Neural crest cell (in vitro differentiated cells): Measurements from ENCODE around the gene MMP17. TPM values are rescaled to one million over a fixed set of nuclear protein-coding genes. Genes with fewer than 3 reads are reported as not detected.
"Not testable (repeated sequence)": the region's sequence is repeated elsewhere in the genome, so short reads cannot be mapped to it uniquely, and the experiment has no call there.

ENCODE experiments used
- DNase-seq: peaks from one replicate; pipeline ENCODE4 v3.0.0; 2021; ENCODE audit warnings: low read depth, mixed read lengths, low spot score
- H3K27ac Mint-ChIP-seq: one replicate; pipeline ENCODE4 v1.8.0; 2021; ENCODE audit warnings: mild to moderate bottlenecking, mixed read lengths; ENCODE audit not compliant: unreplicated experiment
- H3K27me3 Mint-ChIP-seq: 2 replicates; pipeline ENCODE4 v1.8.0; 2021; ENCODE audit warnings: low read depth, mild to moderate bottlenecking, mixed read lengths
- H3K36me3 Mint-ChIP-seq: 2 replicates; pipeline ENCODE4 v1.8.0; 2021; ENCODE audit warnings: low read depth, mild to moderate bottlenecking, mixed read lengths
- H3K4me1 Mint-ChIP-seq: 2 replicates; pipeline ENCODE4 v1.8.0; 2021; ENCODE audit warnings: mixed read lengths
- H3K4me3 Mint-ChIP-seq: one replicate; pipeline ENCODE4 v1.8.0; 2021; ENCODE audit warnings: mild to moderate bottlenecking, mixed read lengths
- H3K9me3 Mint-ChIP-seq: 2 replicates; pipeline ENCODE4 v1.8.0; 2021; ENCODE audit warnings: mixed read lengths
- CTCF ChIP-seq: fragments of 200-600 bp; sonication (generic); conservative IDR thresholded peaks from 2 replicates; pipeline ENCODE4 v1.5.0; 2021; ENCODE audit warnings: antibody characterized with exemption, mild to moderate bottlenecking
- total RNA-seq: library from RNA; stranded (reverse); gene quantifications from 2 replicates; pipeline ENCODE4 v1.2.1, GENCODE V29; 2021

Gene MMP17
- total RNA-seq, 1 donor from 2014 or later, result 90.9 TPM

GRCh38 chr12:131808744-131809371, 19.3 kb upstream of the MMP17 start:
- Mint-ChIP-seq H3K27ac (no peak overlapping the region), H3K27me3 (no peaks in the 10 kb centered on the region), H3K4me1 (peaks cover 3% of the 10 kb centered on the region), H3K4me3 (no peak overlapping the region), H3K9me3 (peaks cover 3% of the 10 kb centered on the region), H3K36me3 (peaks cover 8% of the 10 kb centered on the region)
- no peak for TF ChIP-seq CTCF
- no peak for DNase-seq

GRCh38 chr12:131809476-131810254, 18.5 kb upstream of the MMP17 start:
- not testable (repeated sequence) for H3K27me3 Mint-ChIP-seq, H3K4me1 Mint-ChIP-seq, H3K4me3 Mint-ChIP-seq, H3K27ac Mint-ChIP-seq, H3K36me3 Mint-ChIP-seq, DNase-seq, H3K9me3 Mint-ChIP-seq

GRCh38 chr12:131810726-131811125, 17.5 kb upstream of the MMP17 start:
- DNase-seq, result no peak
- no peaks in the 10 kb centered on the region for H3K4me1 Mint-ChIP-seq
- peaks cover 5% of the 10 kb centered on the region for H3K36me3 Mint-ChIP-seq
- H3K27ac Mint-ChIP-seq, result no peak overlapping the region
- no peak overlapping the region for H3K4me3 Mint-ChIP-seq
- peaks cover 3% of the 10 kb centered on the region for H3K9me3 Mint-ChIP-seq
- no peaks in the 10 kb centered on the region for H3K27me3 Mint-ChIP-seq
- no peak for TF ChIP-seq CTCF

GRCh38 chr12:131815131-131815530, 13.1 kb upstream of the MMP17 start:
- H3K27ac Mint-ChIP-seq, result no peak overlapping the region
- H3K36me3 Mint-ChIP-seq, result peaks cover 5% of the 10 kb centered on the region
- peaks cover 3% of the 10 kb centered on the region for H3K9me3 Mint-ChIP-seq
- DNase-seq, result no peak
- no peak for TF ChIP-seq CTCF
- no peaks in the 10 kb centered on the region for H3K27me3 Mint-ChIP-seq
- H3K4me3 Mint-ChIP-seq, result no peak overlapping the region
- H3K4me1 Mint-ChIP-seq, result no peaks in the 10 kb centered on the region

- Mint-ChIP-seq H3K27ac (no peak overlapping the region), H3K27me3 (no peaks in the 10 kb centered on the region), H3K36me3 (peaks cover 5% of the 10 kb centered on the region), H3K9me3 (peaks cover 3% of the 10 kb centered on the region), H3K4me1 (no peaks in the 10 kb centered on the region), H3K4me3 (no peak overlapping the region)
- TF ChIP-seq CTCF, result no peak
- no peak for DNase-seq
Measured at GRCh38 chr12:131816495-131816894, 11.7 kb upstream of the MMP17 start.

GRCh38 chr12:131817241-131817640, 11.0 kb upstream of the MMP17 start:
- H3K4me3 Mint-ChIP-seq, result no peak overlapping the region
- no peak for DNase-seq
- no peak for TF ChIP-seq CTCF
- H3K4me1 Mint-ChIP-seq, result no peaks in the 10 kb centered on the region
- peaks cover 3% of the 10 kb centered on the region for H3K36me3 Mint-ChIP-seq
- H3K9me3 Mint-ChIP-seq, result peaks cover 3% of the 10 kb centered on the region
- H3K27me3 Mint-ChIP-seq, result no peaks in the 10 kb centered on the region
- H3K27ac Mint-ChIP-seq, result no peak overlapping the region
